K562 (cell line): ENCODE measurements around the gene NTRK3.

Experiments
- CBX5 ChIP-seq: IDR thresholded peaks from 2 replicates; pipeline ENCODE4 v1.6.1; 2014; ENCODE audit warnings: low read depth, borderline replicate concordance
- EZH2 ChIP-seq: IDR thresholded peaks from 2 replicates; pipeline ENCODE4 v1.6.1; 2012; ENCODE audit warnings: low read depth, mild to moderate bottlenecking, inconsistent platforms, low read length, borderline replicate concordance
- JUN ChIP-seq, 2 experiments: sonication (generic) in 1 of 2; formaldehyde crosslinking in 1 of 2; IDR thresholded peaks; 2 replicates each; pipeline versions ENCODE4 v1.6.1 to v1.8.0; 2012 to 2022; ENCODE audit warnings: borderline replicate concordance in 2 of 2, mild to moderate bottlenecking in 2 of 2, improper control_type of control experiment in 1 of 2, low read depth in 1 of 2, low read length in 1 of 2, missing genetic modification reagents in 1 of 2
- PHF8 ChIP-seq: fragments of 200-600 bp; sonication (generic); IDR thresholded peaks from 2 replicates; pipeline ENCODE4 v1.6.1; 2012; ENCODE audit warnings: mixed run types, mild to moderate bottlenecking, inconsistent platforms, low read length, moderate library complexity, borderline replicate concordance
- POLR2A ChIP-seq: fragments of 450-650 bp; conservative IDR thresholded peaks from 2 replicates; pipeline ENCODE4 v1.6.1; 2016
- ZFX ChIP-seq: sonication (generic); formaldehyde crosslinking; IDR thresholded peaks from 2 replicates; pipeline ENCODE4 v1.8.0; 2022; ENCODE audit warnings: mild to moderate bottlenecking, missing genetic modification reagents, moderate library complexity
- ZNF347 ChIP-seq: fragments of 450-650 bp; formaldehyde crosslinking; IDR thresholded peaks from 2 replicates; pipeline ENCODE4 v1.4.0; 2020; ENCODE audit warnings: low read depth, mild to moderate bottlenecking, moderate library complexity
- ZNF57 ChIP-seq: fragments of 450-650 bp; formaldehyde crosslinking; IDR thresholded peaks from 2 replicates; pipeline ENCODE4 v1.4.0; 2020; ENCODE audit warnings: mild to moderate bottlenecking, moderate library complexity
- TF ChIP-seq, protein P1 (sequence below), 2 experiments: fragments of 450-650 bp; formaldehyde crosslinking in 1 of 2; IDR thresholded peaks; 2 replicates each; pipeline versions ENCODE4 v1.4.0 to v1.6.1; 2014 to 2020; ENCODE audit warnings: mild to moderate bottlenecking in 2 of 2, borderline replicate concordance in 1 of 2, low read depth in 1 of 2
- TF ChIP-seq, protein P2 (sequence below): sonication (generic); formaldehyde crosslinking; IDR thresholded peaks from 2 replicates; pipeline ENCODE4 v1.9.0; 2022; ENCODE audit warnings: mild to moderate bottlenecking, missing genetic modification reagents

DNA sequence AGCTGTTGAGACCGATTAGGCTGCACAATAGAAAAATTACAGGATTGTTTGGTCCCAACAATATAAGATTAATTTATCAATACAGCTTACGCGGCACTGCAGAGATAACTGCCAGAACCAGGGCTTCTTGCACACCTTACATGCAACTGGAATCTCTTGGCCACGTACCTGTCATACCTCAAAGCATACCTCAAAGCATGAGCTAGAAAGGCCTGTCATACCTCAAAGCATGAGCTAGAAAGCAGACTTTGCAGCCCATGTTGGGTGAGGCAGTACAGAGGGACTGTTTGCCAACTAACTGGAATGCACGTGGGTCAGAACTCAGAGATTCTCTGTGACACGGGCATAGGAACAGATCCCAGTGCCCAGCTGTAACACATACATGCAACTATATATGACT, 34.7 kb downstream of the NTRK3 start:
- TF ChIP-seq PHF8 (no peak), ZFX (CRISPR knock-in tag) (no peak), CBX5 (no peak), POLR2A (no peak), JUN (IDR thresholded peaks at IDR 0.05; ENCODE audit: borderline replicate concordance, low read depth, low read length) (no peak), JUN (CRISPR knock-in tag; IDR thresholded peaks at IDR 0.05; ENCODE audit: borderline replicate concordance) (no peak), EZH2 (no peak), ZNF57 (CRISPR knock-in tag) (no peak), ZNF347 (no peak)
- TF ChIP-seq, protein P1, sequence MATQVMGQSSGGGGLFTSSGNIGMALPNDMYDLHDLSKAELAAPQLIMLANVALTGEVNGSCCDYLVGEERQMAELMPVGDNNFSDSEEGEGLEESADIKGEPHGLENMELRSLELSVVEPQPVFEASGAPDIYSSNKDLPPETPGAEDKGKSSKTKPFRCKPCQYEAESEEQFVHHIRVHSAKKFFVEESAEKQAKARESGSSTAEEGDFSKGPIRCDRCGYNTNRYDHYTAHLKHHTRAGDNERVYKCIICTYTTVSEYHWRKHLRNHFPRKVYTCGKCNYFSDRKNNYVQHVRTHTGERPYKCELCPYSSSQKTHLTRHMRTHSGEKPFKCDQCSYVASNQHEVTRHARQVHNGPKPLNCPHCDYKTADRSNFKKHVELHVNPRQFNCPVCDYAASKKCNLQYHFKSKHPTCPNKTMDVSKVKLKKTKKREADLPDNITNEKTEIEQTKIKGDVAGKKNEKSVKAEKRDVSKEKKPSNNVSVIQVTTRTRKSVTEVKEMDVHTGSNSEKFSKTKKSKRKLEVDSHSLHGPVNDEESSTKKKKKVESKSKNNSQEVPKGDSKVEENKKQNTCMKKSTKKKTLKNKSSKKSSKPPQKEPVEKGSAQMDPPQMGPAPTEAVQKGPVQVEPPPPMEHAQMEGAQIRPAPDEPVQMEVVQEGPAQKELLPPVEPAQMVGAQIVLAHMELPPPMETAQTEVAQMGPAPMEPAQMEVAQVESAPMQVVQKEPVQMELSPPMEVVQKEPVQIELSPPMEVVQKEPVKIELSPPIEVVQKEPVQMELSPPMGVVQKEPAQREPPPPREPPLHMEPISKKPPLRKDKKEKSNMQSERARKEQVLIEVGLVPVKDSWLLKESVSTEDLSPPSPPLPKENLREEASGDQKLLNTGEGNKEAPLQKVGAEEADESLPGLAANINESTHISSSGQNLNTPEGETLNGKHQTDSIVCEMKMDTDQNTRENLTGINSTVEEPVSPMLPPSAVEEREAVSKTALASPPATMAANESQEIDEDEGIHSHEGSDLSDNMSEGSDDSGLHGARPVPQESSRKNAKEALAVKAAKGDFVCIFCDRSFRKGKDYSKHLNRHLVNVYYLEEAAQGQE (IDR thresholded peaks at IDR 0.05; ENCODE audit: borderline replicate concordance): no peak
- TF ChIP-seq, protein P1 (CRISPR knock-in tag; IDR thresholded peaks at IDR 0.05; ENCODE audit: low read depth): no peak
- TF ChIP-seq, protein P2, sequence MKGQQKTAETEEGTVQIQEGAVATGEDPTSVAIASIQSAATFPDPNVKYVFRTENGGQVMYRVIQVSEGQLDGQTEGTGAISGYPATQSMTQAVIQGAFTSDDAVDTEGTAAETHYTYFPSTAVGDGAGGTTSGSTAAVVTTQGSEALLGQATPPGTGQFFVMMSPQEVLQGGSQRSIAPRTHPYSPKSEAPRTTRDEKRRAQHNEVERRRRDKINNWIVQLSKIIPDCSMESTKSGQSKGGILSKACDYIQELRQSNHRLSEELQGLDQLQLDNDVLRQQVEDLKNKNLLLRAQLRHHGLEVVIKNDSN: no peak
